GM12878 (cell line): ENCODE data around the gene PHGDH.

Source experiments
- BRCA1 ChIP-seq: IDR thresholded peaks from 2 replicates; pipeline ENCODE4 v1.6.1; 2011; ENCODE audit warnings: low read depth, low read length, improper control_type of control experiment
- CTCF ChIP-seq, 3 experiments: IDR thresholded peaks in 2 of 3; conservative IDR thresholded peaks in 1 of 3; 2 replicates each; pipeline ENCODE4 v1.5.1; 2011; ENCODE audit warnings: low read depth in 3 of 3, low read length in 3 of 3, mild to moderate bottlenecking in 3 of 3, control low read depth in 2 of 3, moderate library complexity in 2 of 3, inconsistent platforms in 1 of 3, mixed read lengths in 1 of 3; ENCODE audit not compliant: control insufficient read depth in 2 of 3, insufficient read depth in 1 of 3; ENCODE audit errors: extremely low read depth in 1 of 3
- EZH2 ChIP-seq: IDR thresholded peaks from 2 replicates; pipeline ENCODE4 v1.6.1; 2012; ENCODE audit warnings: low read depth, mild to moderate bottlenecking, control low read depth, inconsistent platforms, low read length, borderline replicate concordance; ENCODE audit not compliant: control insufficient read depth
- MEF2A ChIP-seq: IDR thresholded peaks from 2 replicates; pipeline ENCODE4 v1.6.1; 2011; ENCODE audit warnings: low read depth, mild to moderate bottlenecking, low read length, moderate library complexity; ENCODE audit not compliant: insufficient read depth
- NR2F1 ChIP-seq: fragments of 450-650 bp; conservative IDR thresholded peaks from 2 replicates; pipeline ENCODE4 v1.6.1; 2017; ENCODE audit warnings: mild to moderate bottlenecking
- POLR2A ChIP-seq: IDR thresholded peaks from 2 replicates; pipeline ENCODE4 v1.6.1; 2011; ENCODE audit warnings: low read depth, mild to moderate bottlenecking, low read length
- RFX5 ChIP-seq: IDR thresholded peaks from 2 replicates; pipeline ENCODE4 v1.6.1; 2011; ENCODE audit warnings: low read depth, low read length, improper control_type of control experiment
- SIN3A ChIP-seq: IDR thresholded peaks from 2 replicates; pipeline ENCODE4 v1.6.1; 2012; ENCODE audit warnings: low read depth, low read length, improper control_type of control experiment
- SUZ12 ChIP-seq: fragments of 200-600 bp; sonication (generic); IDR thresholded peaks from one replicate; pipeline ENCODE4 v1.6.1; 2018; ENCODE audit warnings: antibody characterized with exemption, mild to moderate bottlenecking; ENCODE audit not compliant: unreplicated experiment
- TAF1 ChIP-seq: IDR thresholded peaks from 2 replicates; pipeline ENCODE4 v1.6.1; 2011; ENCODE audit warnings: mild to moderate bottlenecking, low read depth, low read length, borderline replicate concordance
- TCF12 ChIP-seq: IDR thresholded peaks from 2 replicates; pipeline ENCODE4 v1.6.1; 2011; ENCODE audit warnings: low read depth, mild to moderate bottlenecking, low read length
- USF1 ChIP-seq: IDR thresholded peaks from 2 replicates; pipeline ENCODE4 v1.6.1; 2011; ENCODE audit warnings: borderline replicate concordance, low read depth, mild to moderate bottlenecking, moderate library complexity, mixed read lengths, low read length; ENCODE audit not compliant: insufficient read depth; ENCODE audit errors: extremely low read length
- YY1 ChIP-seq: IDR thresholded peaks from 2 replicates; pipeline ENCODE4 v1.6.1; 2011; ENCODE audit warnings: low read depth, mild to moderate bottlenecking, low read length
- ZBTB11 ChIP-seq: fragments of 450-650 bp; formaldehyde crosslinking; IDR thresholded peaks from 2 replicates; pipeline ENCODE4 v1.5.0; 2022; ENCODE audit warnings: mild to moderate bottlenecking, missing genetic modification characterization

DNA sequence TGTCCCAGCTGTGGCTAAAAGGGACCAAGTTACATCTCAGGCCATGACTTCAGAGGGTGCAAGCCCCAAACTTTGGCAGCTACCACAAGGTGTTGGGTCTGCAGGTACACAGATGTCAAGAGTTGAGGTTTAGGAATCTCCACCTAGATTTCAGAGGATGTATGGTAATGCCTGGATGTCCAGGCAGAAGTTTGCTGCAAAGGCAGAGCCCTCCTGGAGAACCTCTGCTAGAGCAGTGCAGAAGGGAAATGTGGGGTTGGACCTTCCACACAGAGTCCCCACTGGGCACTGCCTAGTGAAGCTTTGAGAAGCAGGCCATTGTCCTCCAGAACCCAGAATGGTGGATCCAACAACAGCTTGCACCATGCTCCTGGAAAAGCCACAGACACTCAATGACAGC lies 10.1 kb upstream of the PHGDH start:
- TF ChIP-seq YY1 = no peak
- TF ChIP-seq CTCF (IDR thresholded peaks at IDR 0.05 in 2 of 3, conservative IDR thresholded peaks at IDR 0.05 in 1 of 3; ENCODE audit: control insufficient read depth in 2 of 3, extremely low read depth in 1 of 3, insufficient read depth in 1 of 3, low read depth in 3 of 3, low read length in 3 of 3) = no peak
- TF ChIP-seq MEF2A = no peak
- no peak for TF ChIP-seq EZH2
- TF ChIP-seq TAF1 = no peak
- no peak for TF ChIP-seq ZBTB11
- TF ChIP-seq POLR2A = no peak
- TF ChIP-seq USF1 = no peak
- TF ChIP-seq RFX5 = no peak
- TF ChIP-seq TCF12 = no peak
- TF ChIP-seq SIN3A = no peak
- no peak for TF ChIP-seq BRCA1
- no peak for TF ChIP-seq SUZ12
- TF ChIP-seq NR2F1 = no peak
